K562 (cell line): ENCODE data around the gene BBS1. TPM values are rescaled to one million over a fixed set of nuclear protein-coding genes. Genes with fewer than 3 reads are reported as not detected.

Source experiments
- ARID4B ChIP-seq: sonication (generic); formaldehyde crosslinking; IDR thresholded peaks from 2 replicates; pipeline ENCODE4 v1.8.0; 2022; ENCODE audit warnings: mild to moderate bottlenecking, missing genetic modification reagents
- ATF7 ChIP-seq: fragments of 450-650 bp; IDR thresholded peaks from 2 replicates; pipeline ENCODE4 v1.7.1; 2014; ENCODE audit warnings: mild to moderate bottlenecking, moderate library complexity
- BCL6 ChIP-seq: fragments of 250-450 bp; sonication (Bioruptor Pico); IDR thresholded peaks from 2 replicates; pipeline ENCODE4 v1.4.0; 2020
- CHD2 ChIP-seq: IDR thresholded peaks from 2 replicates; pipeline ENCODE4 v1.6.1; 2011; ENCODE audit warnings: low read depth, low read length
- ESRRB ChIP-seq: fragments of 250-450 bp; sonication (Bioruptor Pico); IDR thresholded peaks from 2 replicates; pipeline ENCODE4 v1.5.0; 2020; ENCODE audit warnings: mild to moderate bottlenecking, moderate library complexity, borderline replicate concordance
- HOMEZ ChIP-seq: fragments of 250-450 bp; sonication (Bioruptor Pico); IDR thresholded peaks from 2 replicates; pipeline ENCODE4 v1.4.0; 2020; ENCODE audit warnings: mild to moderate bottlenecking, moderate library complexity
- KAT2B ChIP-seq: IDR thresholded peaks from one replicate; pipeline ENCODE4 v1.6.1; 2012; ENCODE audit warnings: low read depth, mild to moderate bottlenecking, control low read depth, inconsistent platforms, low read length, moderate library complexity
- KAT8 ChIP-seq: fragments of 450-650 bp; IDR thresholded peaks from 2 replicates; pipeline ENCODE4 v1.6.1; 2016; ENCODE audit warnings: low read depth, mild to moderate bottlenecking
- MAFG ChIP-seq: fragments of 450-650 bp; conservative IDR thresholded peaks from 2 replicates; pipeline ENCODE4 v1.6.1; 2016; ENCODE audit warnings: missing genetic modification characterization, missing compliant biosample characterization
- MCM3 ChIP-seq: fragments of 450-650 bp; IDR thresholded peaks from 2 replicates; pipeline ENCODE4 v1.6.1; 2016
- NBN ChIP-seq: fragments of 450-650 bp; IDR thresholded peaks from 2 replicates; pipeline ENCODE4 v1.6.1; 2016; ENCODE audit warnings: low read depth, mild to moderate bottlenecking
- STAT5A ChIP-seq: IDR thresholded peaks from 2 replicates; pipeline ENCODE4 v1.6.1; 2012; ENCODE audit warnings: low read length, inconsistent platforms, borderline replicate concordance
- ZBTB1 ChIP-seq: sonication (generic); formaldehyde crosslinking; IDR thresholded peaks from 2 replicates; pipeline ENCODE4 v1.8.1; 2023; ENCODE audit warnings: missing genetic modification reagents, low read depth, mild to moderate bottlenecking, borderline replicate concordance
- ZNF398 ChIP-seq: fragments of 250-450 bp; sonication (Bioruptor Pico); IDR thresholded peaks from 2 replicates; pipeline ENCODE4 v1.8.0; 2021; ENCODE audit warnings: moderate library complexity, mild to moderate bottlenecking, inconsistent platforms
- polyA plus RNA-seq, 8 experiments: library from polyadenylated mRNA; depleted of rRNA in 4 of 8; stranded (reverse) in 5 of 8; unstranded in 3 of 8; fragments of >200 nt; fragmentation: Nextera tagmentation in 2 of 8; fragmentation: Illumina TruSeq in 1 of 8; extraction: Ambion mirVana in 2 of 8; extraction: Trizol in 1 of 8; gene quantifications; 2 replicates each; pipeline versions ENCODE4 v1.2.1 to v1.2.3, GENCODE V29; 2011 to 2014; ENCODE audit warnings: inconsistent platforms in 1 of 8, missing spikeins in 1 of 8
- total RNA-seq, 7 experiments: library from RNA; depleted of rRNA in 6 of 7; stranded (reverse); fragments of >200 nt in 6 of 7; fragmentation: Illumina TruSeq in 2 of 7; extraction: Trizol in 2 of 7; gene quantifications; 2 replicates each; pipeline versions ENCODE4 v1.2.1 to v1.2.3, GENCODE V29; 2011 to 2021; ENCODE audit warnings: low replicate concordance in 1 of 7
- TF ChIP-seq, protein P1 (sequence below): fragments of 200-800 bp; sonication (Bioruptor generic); IDR thresholded peaks from 2 replicates; pipeline ENCODE4 v1.6.1; 2016; ENCODE audit warnings: missing genetic modification characterization, missing compliant biosample characterization

The BBS1 gene
- total and polyA plus RNA-seq, 9 of the 15 experiments (the other 6 are each of a cell fraction or from before 2014, with no cell fraction given): 9.0 to 19.8 (median 12.1) TPM

DNA sequence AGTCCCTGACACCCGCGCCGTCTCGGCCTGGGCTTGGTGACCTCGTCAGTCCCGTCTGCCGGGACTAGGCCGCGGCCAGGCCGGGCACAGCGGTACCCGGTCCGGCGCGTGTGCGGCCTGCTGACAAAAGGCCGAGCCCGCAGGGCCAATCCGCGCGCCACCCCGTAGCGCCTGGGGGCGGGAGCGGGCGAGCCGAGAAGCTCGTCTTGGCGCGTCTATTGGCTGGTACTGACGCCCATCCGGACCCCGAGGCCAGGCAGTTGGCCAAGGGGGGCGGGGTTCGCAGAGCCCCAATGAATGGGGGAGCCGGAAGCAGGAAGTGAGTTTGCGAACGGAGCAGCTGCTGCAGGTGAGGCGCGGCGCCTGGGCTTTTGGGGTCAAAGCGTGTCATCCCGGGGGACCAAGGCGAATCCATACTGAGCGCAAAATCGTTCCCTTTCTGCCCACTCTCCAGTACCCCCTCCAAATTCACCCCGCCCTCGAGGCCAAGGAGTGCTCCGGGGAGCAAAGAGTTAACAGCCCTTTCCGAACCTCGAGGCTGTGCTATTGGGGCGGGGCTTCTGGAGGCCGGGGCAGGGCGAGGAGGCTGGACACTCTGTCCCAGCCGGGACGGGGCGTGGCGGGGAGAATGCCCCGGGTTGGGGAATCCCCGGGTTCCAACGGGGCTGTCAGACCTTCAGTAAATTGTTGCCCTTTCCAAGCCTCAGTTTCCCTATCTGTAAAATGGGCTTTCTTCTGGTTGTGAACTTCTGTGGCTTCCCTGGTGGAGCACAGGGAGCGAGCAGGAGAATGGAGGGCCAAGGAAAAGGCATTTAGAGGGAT lies 30.1 kb upstream of the BBS1 start, which contains the start of gene DPP3 (continued):
- TF ChIP-seq ARID4B (peak; percentile 82), NBN (0 out of 2 replicates have a peak, but pooled peaks have one; percentile 33), CHD2 (peak; percentile 63), ZBTB1 (CRISPR knock-in tag) (no peak), KAT2B (no peak), MAFG (tag) (no peak), ATF7 (peak; percentile 77), ZNF398 (CRISPR knock-in tag) (no peak), BCL6 (CRISPR knock-in tag) (no peak), MCM3 (no peak), STAT5A (no peak), KAT8 (no peak), HOMEZ (CRISPR knock-in tag) (no peak), ESRRB (CRISPR knock-in tag) (no peak)
- TF ChIP-seq, protein P1, sequence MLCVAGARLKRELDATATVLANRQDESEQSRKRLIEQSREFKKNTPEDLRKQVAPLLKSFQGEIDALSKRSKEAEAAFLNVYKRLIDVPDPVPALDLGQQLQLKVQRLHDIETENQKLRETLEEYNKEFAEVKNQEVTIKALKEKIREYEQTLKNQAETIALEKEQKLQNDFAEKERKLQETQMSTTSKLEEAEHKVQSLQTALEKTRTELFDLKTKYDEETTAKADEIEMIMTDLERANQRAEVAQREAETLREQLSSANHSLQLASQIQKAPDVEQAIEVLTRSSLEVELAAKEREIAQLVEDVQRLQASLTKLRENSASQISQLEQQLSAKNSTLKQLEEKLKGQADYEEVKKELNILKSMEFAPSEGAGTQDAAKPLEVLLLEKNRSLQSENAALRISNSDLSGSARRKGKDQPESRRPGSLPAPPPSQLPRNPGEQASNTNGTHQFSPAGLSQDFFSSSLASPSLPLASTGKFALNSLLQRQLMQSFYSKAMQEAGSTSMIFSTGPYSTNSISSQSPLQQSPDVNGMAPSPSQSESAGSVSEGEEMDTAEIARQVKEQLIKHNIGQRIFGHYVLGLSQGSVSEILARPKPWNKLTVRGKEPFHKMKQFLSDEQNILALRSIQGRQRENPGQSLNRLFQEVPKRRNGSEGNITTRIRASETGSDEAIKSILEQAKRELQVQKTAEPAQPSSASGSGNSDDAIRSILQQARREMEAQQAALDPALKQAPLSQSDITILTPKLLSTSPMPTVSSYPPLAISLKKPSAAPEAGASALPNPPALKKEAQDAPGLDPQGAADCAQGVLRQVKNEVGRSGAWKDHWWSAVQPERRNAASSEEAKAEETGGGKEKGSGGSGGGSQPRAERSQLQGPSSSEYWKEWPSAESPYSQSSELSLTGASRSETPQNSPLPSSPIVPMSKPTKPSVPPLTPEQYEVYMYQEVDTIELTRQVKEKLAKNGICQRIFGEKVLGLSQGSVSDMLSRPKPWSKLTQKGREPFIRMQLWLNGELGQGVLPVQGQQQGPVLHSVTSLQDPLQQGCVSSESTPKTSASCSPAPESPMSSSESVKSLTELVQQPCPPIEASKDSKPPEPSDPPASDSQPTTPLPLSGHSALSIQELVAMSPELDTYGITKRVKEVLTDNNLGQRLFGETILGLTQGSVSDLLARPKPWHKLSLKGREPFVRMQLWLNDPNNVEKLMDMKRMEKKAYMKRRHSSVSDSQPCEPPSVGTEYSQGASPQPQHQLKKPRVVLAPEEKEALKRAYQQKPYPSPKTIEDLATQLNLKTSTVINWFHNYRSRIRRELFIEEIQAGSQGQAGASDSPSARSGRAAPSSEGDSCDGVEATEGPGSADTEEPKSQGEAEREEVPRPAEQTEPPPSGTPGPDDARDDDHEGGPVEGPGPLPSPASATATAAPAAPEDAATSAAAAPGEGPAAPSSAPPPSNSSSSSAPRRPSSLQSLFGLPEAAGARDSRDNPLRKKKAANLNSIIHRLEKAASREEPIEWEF (CRISPR knock-in tag): no peak
